Urinary bladder (tissue), 4 donors: ENCODE data around the gene CDC42BPG. TPM values are rescaled to one million over a fixed set of nuclear protein-coding genes. Genes with fewer than 3 reads are reported as not detected.

Source experiments
- DNase-seq: peaks from one replicate; pipeline ENCODE4 v3.0.0-alpha.2; 2015; ENCODE audit errors: extremely low spot score
- H3K27ac ChIP-seq: one replicate; pipeline ENCODE4 v1.5.1; 2013; ENCODE audit warnings: low read depth, mild to moderate bottlenecking, moderate library complexity
- H3K36me3 ChIP-seq: one replicate; pipeline ENCODE4 v1.6.1; 2013; ENCODE audit warnings: mild to moderate bottlenecking, moderate library complexity; ENCODE audit not compliant: insufficient read depth
- H3K4me1 ChIP-seq: one replicate; pipeline ENCODE4 v1.6.1; 2013; ENCODE audit warnings: mild to moderate bottlenecking, moderate library complexity; ENCODE audit not compliant: insufficient read depth
- H3K4me3 ChIP-seq: one replicate; pipeline ENCODE4 v1.5.1; 2013; ENCODE audit warnings: low read depth, low read length
- WGBS: extraction: QIAGEN DNeasy Blood & Tissue Kit; methylation state at CpG from one replicate; pipeline ENCODE4 v1.1.7; 2013; 5-methylcytosine and 5-hydroxymethylcytosine counted together
- polyA plus RNA-seq: library from polyadenylated mRNA; stranded (reverse); fragments of 200-250 nt; gene quantifications from one replicate; pipeline ENCODE4 v1.2.3, GENCODE V29; 2013
- total RNA-seq: library from RNA; depleted of rRNA; stranded (reverse); fragments of >200 nt; gene quantifications from one replicate; pipeline ENCODE4 v1.2.3, GENCODE V29; 2014
- donor health status: healthy with polysubstance abuse.
- donor health status: healthy.

Gene CDC42BPG
- total and polyA plus RNA-seq, 2 donors: 3.2 to 4.3 TPM

GRCh38 chr11:64874308-64875240 is 30.1 kb upstream of the CDC42BPG start:
- 82% methylated on average over 29 of the region's 29 CpGs for WGBS
- no peak for DNase-seq
- H3K4me1 ChIP-seq: peaks cover 1% of the 10 kb centered on the region
- H3K27ac ChIP-seq: no peak overlapping the region
- H3K4me3 ChIP-seq: no peak overlapping the region
- H3K36me3 ChIP-seq: no peaks in the 10 kb centered on the region

GRCh38 chr11:64872790-64873488 is 28.5 kb upstream of the CDC42BPG start:
- Histone ChIP-seq H3K4me1 (peaks cover 1% of the 10 kb centered on the region), H3K36me3 (no peaks in the 10 kb centered on the region), H3K4me3 (no peak overlapping the region), H3K27ac (no peak overlapping the region)
- WGBS: 77% methylated on average over 8 of the region's 8 CpGs
- DNase-seq: no peak

- H3K36me3 ChIP-seq: no peaks in the 10 kb centered on the region
- H3K4me1 ChIP-seq: peaks cover 1% of the 10 kb centered on the region
- H3K27ac ChIP-seq: no peak overlapping the region
- H3K4me3 ChIP-seq: no peak overlapping the region
- DNase-seq: no peak
- 55% methylated on average over 3 of the region's 3 CpGs for WGBS
Observed at GRCh38 chr11:64871492-64871891, 27.0 kb upstream of the CDC42BPG start.

- no peak for DNase-seq
- Histone ChIP-seq H3K27ac (peak overlapping the region; percentile 46), H3K4me3 (no peak overlapping the region), H3K4me1 (peaks cover 1% of the 10 kb centered on the region), H3K36me3 (no peaks in the 10 kb centered on the region)
- 60% methylated on average over 20 of the region's 20 CpGs for WGBS
Observed at GRCh38 chr11:64870893-64871466, 26.5 kb upstream of the CDC42BPG start.

- peaks cover 1% of the 10 kb centered on the region for H3K4me1 ChIP-seq
- 32% methylated on average over 19 of the region's 19 CpGs for WGBS
- H3K27ac ChIP-seq: peak overlapping the region; percentile 46
- H3K36me3 ChIP-seq: no peaks in the 10 kb centered on the region
- no peak for DNase-seq
- H3K4me3 ChIP-seq: no peak overlapping the region
Observed at GRCh38 chr11:64870176-64870892, 25.9 kb upstream of the CDC42BPG start.

- Histone ChIP-seq H3K4me1 (peaks cover 1% of the 10 kb centered on the region), H3K36me3 (no peaks in the 10 kb centered on the region), H3K4me3 (no peak overlapping the region), H3K27ac (peak overlapping the region; percentile 28)
- 56% methylated on average over 9 of the region's 9 CpGs for WGBS
- DNase-seq: no peak
Observed at GRCh38 chr11:64869571-64870175, 25.2 kb upstream of the CDC42BPG start.

GRCh38 chr11:64868904-64869570 is 24.6 kb upstream of the CDC42BPG start:
- no peak overlapping the region for H3K4me3 ChIP-seq
- H3K36me3 ChIP-seq: no peaks in the 10 kb centered on the region
- 25% methylated on average over 21 of the region's 21 CpGs for WGBS
- peak overlapping the region; percentile 38 for H3K27ac ChIP-seq
- peaks cover 1% of the 10 kb centered on the region for H3K4me1 ChIP-seq
- no peak for DNase-seq

GRCh38 chr11:64867748-64868462 is 23.5 kb upstream of the CDC42BPG start:
- no peak overlapping the region for H3K4me3 ChIP-seq
- DNase-seq: no peak
- WGBS: 73% methylated on average over 28 of the region's 28 CpGs
- no peak overlapping the region for H3K27ac ChIP-seq
- H3K36me3 ChIP-seq: no peaks in the 10 kb centered on the region
- H3K4me1 ChIP-seq: peaks cover 1% of the 10 kb centered on the region

GRCh38 chr11:64866173-64866491 is 21.7 kb upstream of the CDC42BPG start:
- Histone ChIP-seq H3K4me3 (no peak overlapping the region), H3K36me3 (no peaks in the 10 kb centered on the region), H3K4me1 (peaks cover 1% of the 10 kb centered on the region), H3K27ac (no peak overlapping the region)
- DNase-seq: no peak
- WGBS: 94% methylated on average over 4 of the region's 4 CpGs

- peak overlapping the region; percentile 80 for H3K27ac ChIP-seq
- H3K4me3 ChIP-seq: no peak overlapping the region
- no peak for DNase-seq
- no peaks in the 10 kb centered on the region for H3K36me3 ChIP-seq
- 54% methylated on average over 15 of the region's 15 CpGs for WGBS
- H3K4me1 ChIP-seq: peaks cover under 1% of the 10 kb centered on the region
Observed at GRCh38 chr11:64865286-64866172, 21.1 kb upstream of the CDC42BPG start.

- no peak overlapping the region for H3K4me3 ChIP-seq
- 30% methylated on average over 18 of the region's 18 CpGs for WGBS
- no peak for DNase-seq
- H3K27ac ChIP-seq: peak overlapping the region; percentile 80
- H3K36me3 ChIP-seq: no peaks in the 10 kb centered on the region
- H3K4me1 ChIP-seq: no peaks in the 10 kb centered on the region
Observed at GRCh38 chr11:64864473-64865285, 20.2 kb upstream of the CDC42BPG start.
